ENCODE measurements around the gene NRG4.
"Not testable (repeated sequence)": the region's sequence is repeated elsewhere in the genome, so short reads cannot be mapped to it uniquely, and the experiment has no call there.

The NRG4 gene

DNA sequence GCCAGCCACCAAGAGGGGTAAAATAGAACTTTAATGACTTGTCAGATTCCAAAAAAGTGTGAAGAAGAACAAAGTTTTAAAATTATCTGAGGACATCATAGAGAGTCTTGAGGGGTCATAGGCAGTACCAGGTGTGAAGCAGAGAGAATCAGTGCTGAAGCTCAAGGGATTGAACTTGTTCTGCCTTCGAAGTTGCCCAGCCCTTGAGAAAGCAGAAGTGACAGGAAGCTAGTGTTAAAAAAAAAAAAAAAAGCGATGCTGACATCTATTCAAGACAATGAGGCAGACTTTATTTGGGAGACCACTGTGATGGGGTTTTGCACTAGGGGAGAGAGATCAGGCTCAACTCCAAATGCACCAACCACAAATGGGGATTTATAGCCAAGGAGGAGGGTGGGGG is 86.8 kb downstream of the NRG4 start:
- DNase-seq = no peak

DNA sequence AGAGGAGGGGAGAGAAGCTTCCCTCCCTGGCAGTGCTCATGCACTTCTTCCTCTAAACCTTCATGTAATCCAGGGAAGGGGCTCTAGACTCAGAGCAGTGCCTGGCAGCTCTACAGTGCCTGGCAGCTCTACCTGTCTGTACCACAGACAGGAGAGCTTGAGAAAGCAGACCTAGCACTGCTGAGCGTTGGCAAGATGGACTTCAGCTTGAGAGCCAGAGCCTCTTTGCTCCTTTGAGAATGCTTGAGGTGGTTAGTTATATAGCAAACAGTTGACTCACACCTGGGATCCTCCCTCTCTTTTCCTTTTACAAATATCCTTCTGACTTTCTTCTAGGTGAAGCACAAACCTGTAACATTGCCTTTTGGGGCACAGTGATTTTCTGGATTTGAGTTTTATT is 87.6 kb downstream of the NRG4 start:
- no peak for DNase-seq

DNA sequence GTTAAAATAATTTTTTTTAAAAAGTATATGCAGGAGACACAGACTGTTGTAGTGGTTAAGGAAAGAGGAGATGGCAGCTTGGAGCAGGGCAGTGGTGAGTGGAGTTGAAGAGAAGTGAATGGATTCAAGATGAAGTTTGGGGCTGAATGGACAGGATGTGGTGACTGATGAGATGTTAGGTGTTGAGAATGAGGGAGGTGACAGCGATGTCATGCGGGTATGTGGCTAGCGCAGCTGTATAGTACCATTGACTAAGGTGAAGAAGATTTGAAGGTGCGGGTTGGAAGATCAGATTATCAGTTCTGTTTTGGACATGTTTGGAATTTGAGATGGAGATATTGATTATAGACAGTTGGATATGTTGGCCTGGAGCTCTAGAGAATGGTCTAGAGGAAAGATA is 88.5 kb downstream of the NRG4 start:
- peak; percentile 2 for DNase-seq

DNA sequence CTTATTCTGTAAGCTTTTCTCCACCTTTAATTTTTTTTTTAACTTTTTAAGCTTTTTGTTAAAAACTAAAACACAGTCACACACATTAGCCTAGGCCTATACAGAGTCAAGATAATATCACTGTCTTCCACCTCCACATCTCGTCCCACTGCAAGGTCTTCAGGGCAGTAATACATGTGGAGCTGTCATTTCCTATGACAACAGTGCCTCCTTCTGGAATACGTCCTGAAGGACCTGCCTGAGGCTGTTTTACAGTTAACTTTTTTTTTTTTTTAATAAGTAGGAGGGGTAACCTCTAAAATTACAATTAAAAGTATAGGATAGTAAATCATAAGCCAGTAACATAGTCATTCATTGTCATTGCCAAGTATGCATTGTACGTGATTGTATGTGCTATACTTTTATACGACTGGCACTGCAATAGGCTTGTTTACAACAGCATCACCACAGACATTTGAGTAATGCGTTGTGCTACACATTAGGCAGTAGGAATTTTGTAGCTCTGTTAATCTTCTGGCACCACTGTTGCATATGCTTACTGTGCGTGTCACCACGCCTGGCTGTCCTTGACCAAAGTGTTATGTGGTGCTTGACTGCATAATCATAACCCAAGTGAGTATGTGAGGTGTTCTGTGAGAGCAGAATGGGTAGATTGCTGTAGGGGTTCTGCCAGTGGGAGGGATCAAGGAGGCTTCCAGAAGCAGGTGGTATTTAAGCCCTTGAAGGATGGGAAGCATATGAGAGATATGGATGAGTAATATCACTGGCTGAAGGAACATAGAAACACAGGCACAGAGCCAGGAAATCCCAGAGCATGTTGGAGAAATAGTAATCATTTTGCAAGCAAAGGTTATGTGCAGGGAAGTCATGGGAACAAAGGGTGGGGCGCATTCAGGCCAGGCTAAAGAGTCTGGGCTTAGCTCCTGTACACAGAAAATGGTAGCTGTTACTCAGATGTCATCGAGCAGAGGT is 90.2 kb downstream of the NRG4 start:
- DNase-seq = peak; percentile 18

DNA sequence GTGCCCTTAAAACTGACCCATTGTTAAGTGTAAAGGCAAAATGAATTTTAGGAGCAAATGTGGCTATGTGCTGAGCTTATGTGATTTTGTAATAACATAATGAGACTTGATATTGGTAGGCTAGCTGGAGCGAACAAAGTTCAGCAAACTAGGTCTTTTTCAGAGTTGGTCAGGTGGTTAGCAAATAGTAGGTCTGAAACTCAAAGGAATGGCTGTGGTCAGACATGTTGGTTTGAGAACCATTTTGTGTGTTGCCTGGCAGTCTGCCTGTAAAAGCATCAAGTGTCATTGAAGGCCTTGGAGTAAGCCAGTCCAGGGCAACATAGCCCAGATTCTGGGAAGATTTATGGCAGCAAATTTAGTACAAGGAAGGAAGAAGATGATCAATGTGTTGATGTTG is 92.1 kb downstream of the NRG4 start:
- DNase-seq = no peak

DNA sequence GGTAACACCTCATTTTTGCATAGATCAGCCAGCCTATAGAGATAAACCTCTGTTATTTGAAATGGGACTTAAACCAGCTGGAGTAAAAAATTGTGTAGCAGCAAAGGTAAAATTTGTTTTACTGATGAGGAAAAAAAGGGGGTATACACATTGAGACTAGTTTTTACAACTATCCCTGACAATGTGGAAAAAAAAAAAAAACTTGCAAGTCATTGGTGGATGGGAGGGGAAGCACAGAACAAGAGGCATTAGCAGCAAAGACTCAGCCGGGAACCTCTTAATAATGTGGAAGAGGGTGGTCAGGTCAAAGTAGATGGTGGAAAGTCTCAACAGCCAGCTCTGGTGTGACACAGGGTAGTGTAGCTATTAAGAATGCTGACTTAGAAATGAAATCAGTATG is 94.1 kb downstream of the NRG4 start:
- no peak for DNase-seq

DNA sequence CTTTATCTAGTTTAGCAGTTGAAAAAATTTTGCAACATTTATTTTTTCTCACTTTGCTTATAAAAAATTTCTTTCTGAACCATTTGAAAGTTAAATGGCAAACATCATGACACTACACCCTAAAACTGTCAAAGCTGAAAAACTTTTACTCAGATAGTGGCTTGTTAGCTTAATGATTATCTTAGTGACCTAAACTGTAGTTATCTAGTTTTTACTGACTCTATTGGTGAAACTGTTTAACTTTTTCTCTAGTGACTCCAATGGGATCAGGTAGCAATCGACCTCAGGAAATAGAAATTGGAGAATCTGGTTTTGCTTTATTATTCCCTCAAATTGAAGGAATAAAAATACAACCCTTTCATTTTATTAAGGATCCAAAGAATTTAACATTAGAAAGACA is 95.2 kb downstream of the NRG4 start:
- no peak for DNase-seq

DNA sequence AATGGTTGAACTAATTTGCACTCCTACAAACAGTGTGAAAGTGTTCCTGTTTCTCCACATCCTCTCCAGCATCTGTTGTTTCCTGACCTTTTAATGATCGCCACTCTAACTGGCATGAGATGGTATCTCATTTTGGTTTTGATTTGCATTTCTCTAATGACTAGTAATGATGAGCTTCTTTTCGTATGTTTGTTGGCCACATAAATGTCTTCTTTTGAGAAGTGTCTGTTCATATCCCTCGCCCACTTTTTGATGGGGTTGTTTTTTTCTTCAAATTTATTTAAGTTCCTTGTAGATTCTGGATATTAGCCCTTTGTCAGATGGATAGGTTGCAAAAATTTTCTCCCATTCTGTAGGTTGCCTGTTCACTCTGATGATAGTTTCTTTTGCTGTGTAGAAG is 101.9 kb downstream of the NRG4 start:
- not testable (repeated sequence) for DNase-seq

DNA sequence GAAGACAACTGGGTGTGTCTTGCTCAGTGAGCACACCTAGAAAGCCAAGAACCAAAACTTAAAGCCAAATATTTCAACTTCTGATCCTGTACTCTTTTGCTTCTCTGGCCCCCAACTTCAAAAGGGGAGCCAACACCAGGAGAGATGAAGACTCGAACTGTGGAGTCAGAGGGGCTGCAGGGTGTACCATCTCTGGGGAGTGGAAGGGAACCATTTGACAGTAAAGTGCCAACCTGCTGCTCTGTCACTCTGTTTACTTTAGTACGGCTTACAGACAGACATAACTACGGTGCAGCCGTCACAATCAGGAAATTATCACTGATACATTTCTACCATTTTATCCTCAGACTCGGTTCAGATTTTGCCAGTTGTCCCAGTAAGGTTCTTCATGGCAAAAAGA is 107.0 kb downstream of the NRG4 start:
- DNase-seq = no peak

DNA sequence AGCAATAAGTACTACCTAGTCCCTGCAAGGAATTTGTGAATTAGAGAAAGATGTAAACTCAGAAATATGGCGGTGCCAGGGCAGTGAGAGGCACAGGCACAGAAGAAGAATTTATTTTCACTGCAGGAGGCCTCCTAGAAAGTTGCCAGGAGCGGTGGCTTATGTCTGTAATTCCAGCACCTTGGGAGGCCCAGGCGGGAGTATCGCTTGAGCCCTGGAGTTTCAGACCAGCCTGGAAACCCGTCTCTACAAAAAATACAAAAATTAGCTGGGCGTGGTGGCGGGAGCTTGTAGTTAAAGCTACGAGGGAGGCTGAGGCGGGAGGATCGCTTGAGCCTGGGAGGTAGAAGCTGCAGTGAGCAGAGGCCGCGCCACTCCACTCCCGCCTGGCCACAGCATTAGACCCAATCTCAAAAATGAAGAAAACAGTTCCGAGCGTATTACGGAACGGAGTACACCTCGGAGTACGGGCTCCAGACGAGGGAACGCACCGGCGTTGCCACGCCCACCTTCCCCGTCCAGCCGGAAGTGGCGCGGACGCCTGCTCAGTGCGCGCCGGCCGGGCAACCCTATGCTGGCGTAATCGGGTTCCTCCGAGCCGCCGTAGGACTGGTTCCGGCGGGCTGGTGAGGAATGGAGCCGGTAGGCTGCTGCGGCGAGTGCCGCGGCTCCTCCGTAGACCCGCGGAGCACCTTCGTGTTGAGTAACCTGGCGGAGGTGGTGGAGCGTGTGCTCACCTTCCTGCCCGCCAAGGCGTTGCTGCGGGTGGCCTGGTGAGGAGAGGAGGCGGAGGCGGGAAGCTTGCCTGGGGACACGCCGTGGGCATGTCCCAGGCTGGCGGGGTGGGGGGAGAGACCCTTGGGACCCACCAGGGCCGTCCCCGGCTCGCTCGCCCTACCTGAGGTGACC is 108.6 kb downstream of the NRG4 start, which contains the start of gene FBXO22:
Gene FBXO22, plus strand, starts transcription at position 548 of the 909 bp plus-strand sequence. Its CDS starts 86 bp downstream, at position 634.
- peak; percentile 90 for DNase-seq

DNA sequence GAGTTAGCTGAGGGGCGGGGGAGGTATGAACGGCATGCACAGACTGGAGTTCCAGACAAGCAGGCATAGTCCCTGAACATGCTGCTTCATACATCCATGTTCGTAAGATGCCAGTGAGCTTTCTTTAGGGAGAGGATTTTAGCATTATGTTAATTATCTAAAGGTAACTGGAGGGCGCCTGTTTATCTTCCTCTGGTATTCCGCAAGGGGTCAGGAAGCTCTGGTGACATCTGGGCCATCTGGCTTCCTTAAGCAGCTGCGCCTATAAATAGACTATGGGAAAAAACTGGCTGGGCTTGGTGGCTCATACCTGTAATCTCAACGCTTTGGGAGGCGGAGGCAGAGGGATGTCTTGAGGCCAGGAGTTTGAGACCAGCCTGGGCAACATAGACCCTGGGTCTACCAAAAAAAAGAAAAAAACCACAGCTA is 110.1 kb downstream of the NRG4 start:
- no peak for DNase-seq

DNA sequence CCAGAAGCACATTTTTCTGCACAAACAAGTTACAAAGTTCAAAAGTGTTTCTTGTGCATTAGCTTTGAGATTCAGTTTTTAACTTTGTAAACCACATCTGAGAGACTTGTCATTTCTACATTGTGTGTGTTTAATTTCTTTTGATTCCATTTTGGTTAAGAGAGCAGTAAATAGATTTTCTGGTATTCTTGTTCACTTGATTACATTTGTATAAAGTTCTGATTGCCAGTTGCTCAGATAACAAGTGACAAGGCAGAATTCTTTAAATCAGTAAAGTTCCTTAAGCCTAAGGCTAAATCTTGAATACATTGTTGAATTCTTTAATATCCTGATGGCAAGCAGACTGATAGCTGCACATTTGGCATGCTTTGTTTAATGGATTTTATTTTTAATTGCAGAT is 111.6 kb downstream of the NRG4 start:
- DNase-seq = no peak

DNA sequence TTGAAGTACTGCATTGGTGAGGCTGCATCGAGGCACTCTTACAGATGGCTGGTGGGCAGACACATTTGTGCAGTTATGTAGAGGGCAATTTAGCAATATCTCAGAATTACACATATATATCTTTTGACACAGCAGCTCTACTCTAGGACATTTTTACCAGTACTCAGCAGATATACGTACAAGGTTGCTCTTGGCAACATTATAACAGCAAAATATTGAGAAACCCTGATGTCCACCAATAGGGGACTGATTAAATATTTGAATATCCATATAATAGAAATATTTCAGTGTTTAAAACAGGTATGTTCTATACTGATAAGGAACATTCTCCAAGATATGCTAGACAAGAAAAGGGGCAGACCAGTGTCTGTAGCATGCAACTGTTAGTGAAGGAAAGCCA is 116.5 kb downstream of the NRG4 start:
- no peak for DNase-seq

DNA sequence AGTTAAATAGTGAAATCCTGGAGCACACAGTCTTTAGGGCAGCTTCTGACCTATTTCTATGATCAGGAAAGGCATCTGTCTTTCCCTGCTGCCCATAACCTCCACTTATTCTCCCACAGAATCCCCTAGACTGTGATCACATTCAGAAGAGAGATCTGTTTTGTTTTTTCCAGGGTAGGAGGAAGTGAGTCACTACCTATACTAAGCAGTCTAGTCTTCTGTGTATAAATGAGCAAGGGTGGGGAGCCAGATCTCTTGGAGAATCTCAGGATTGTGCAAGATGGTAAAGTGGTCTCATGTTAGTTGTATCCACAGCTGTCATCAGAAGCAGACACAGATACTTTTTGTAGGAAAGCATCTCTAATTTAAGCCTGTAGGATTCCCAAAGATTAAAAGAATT is 120.3 kb downstream of the NRG4 start:
- no peak for DNase-seq

Data from CD4-positive, alpha-beta T cell treated with Interleukin-17A for 4 hours (primary cell).